SK-N-SH (cell line): ENCODE measurements around the gene PPP4R3C. TPM values are rescaled to one million over a fixed set of nuclear protein-coding genes. Genes with fewer than 3 reads are reported as not detected.
"Not testable (repeated sequence)": the region's sequence is repeated elsewhere in the genome, so short reads cannot be mapped to it uniquely, and the experiment has no call there.

Source experiments
- CTCF ChIA-PET: fragments of 300-600, 350-600 bp; formaldehyde crosslinking; extraction: SDS; loops from one replicate; lab custom pipeline; 2021; lab: Yijun Ruan, JAX
- POLR2A ChIA-PET: fragments of 350-600 bp; sonication (Branson Sonifier 250); formaldehyde crosslinking; extraction: SDS; loops from one replicate; lab custom pipeline; 2020; ENCODE audit warnings: antibody characterized with exemption, inconsistent platforms; lab: Yijun Ruan, JAX
- DNase-seq: peaks from one replicate; pipeline ENCODE4 v3.0.0; 2012
- H2AFZ ChIP-seq: fragments of 200-600 bp; sonication (generic); 2 replicates; pipeline ENCODE4 v1.8.1; 2016; ENCODE audit warnings: antibody characterized with exemption, mild to moderate bottlenecking, low read depth
- H3F3A ChIP-seq: fragments of 200-600 bp; sonication (generic); replicated peaks from 2 replicates; pipeline ENCODE3; 2016; ENCODE audit warnings: antibody characterized with exemption, mild to moderate bottlenecking; ENCODE audit not compliant: insufficient read depth
- H3K27ac ChIP-seq, 2 experiments: fragments of 200-500 bp in 1 of 2; fragments of 200-600 bp in 1 of 2; sonication (Bioruptor generic) in 1 of 2; sonication (generic), shearing (Covaris generic) in 1 of 2; 2 replicates each; pipeline versions ENCODE4 v1.5.1 to v1.6.1; 2014 to 2016; ENCODE audit warnings: low read depth in 2 of 2, inconsistent platforms in 1 of 2, low read length in 1 of 2, mild to moderate bottlenecking in 1 of 2, mixed read lengths in 1 of 2
- H3K27me3 ChIP-seq: fragments of 200-600 bp; sonication (generic), shearing (Covaris generic); 2 replicates; pipeline ENCODE4 v1.6.1; 2016; ENCODE audit warnings: mixed run types; ENCODE audit not compliant: insufficient read depth
- H3K36me3 ChIP-seq, 2 experiments: fragments of 200-500 bp in 1 of 2; fragments of 200-600 bp in 1 of 2; sonication (Bioruptor generic) in 1 of 2; sonication (generic) in 1 of 2; replicated peaks in 1 of 2; 2 replicates each; pipeline versions ENCODE3 to v1.5.1; 2014 to 2016; ENCODE audit warnings: low read length in 1 of 2, mild to moderate bottlenecking in 1 of 2; ENCODE audit not compliant: insufficient read depth in 2 of 2, control insufficient read depth in 1 of 2
- H3K4me1 ChIP-seq, 2 experiments: fragments of 200-500 bp in 1 of 2; fragments of 200-600 bp in 1 of 2; sonication (Bioruptor generic) in 1 of 2; sonication (generic), shearing (Covaris generic) in 1 of 2; 2 replicates each; pipeline versions ENCODE4 v1.5.1 to v1.6.1; 2014 to 2016; ENCODE audit warnings: low read depth in 1 of 2, low read length in 1 of 2, mixed run types in 1 of 2; ENCODE audit not compliant: insufficient read depth in 2 of 2, control insufficient read depth in 1 of 2
- H3K4me2 ChIP-seq: fragments of 200-600 bp; sonication (generic), shearing (Covaris generic); 2 replicates; pipeline ENCODE4 v1.6.1; 2017; ENCODE audit warnings: mixed run types
- H3K4me3 ChIP-seq, 2 experiments: fragments of 200-500 bp in 1 of 2; fragments of 200-600 bp in 1 of 2; sonication (Bioruptor generic) in 1 of 2; sonication (generic), shearing (Covaris generic) in 1 of 2; 2 replicates each; pipeline versions ENCODE4 v1.5.1 to v1.8.1; 2014 to 2016; ENCODE audit warnings: low read depth in 2 of 2, inconsistent platforms in 1 of 2, low read length in 1 of 2, mild to moderate bottlenecking in 1 of 2, mixed read lengths in 1 of 2, moderate library complexity in 1 of 2
- H3K79me2 ChIP-seq: fragments of 200-600 bp; sonication (generic); 2 replicates; pipeline ENCODE4 v1.8.1; 2017; ENCODE audit warnings: mild to moderate bottlenecking; ENCODE audit not compliant: insufficient read depth
- H3K9ac ChIP-seq: fragments of 200-600 bp; sonication (generic); 2 replicates; pipeline ENCODE4 v1.6.1; 2017; ENCODE audit warnings: mixed run types
- H3K9me2 ChIP-seq: fragments of 200-600 bp; sonication (generic); 2 replicates; pipeline ENCODE4 v1.6.1; 2017; ENCODE audit warnings: mixed run types
- H3K9me3 ChIP-seq: fragments of 200-600 bp; sonication (generic); 2 replicates; pipeline ENCODE4 v1.6.1; 2017; ENCODE audit warnings: mixed run types, mild to moderate bottlenecking, moderate library complexity
- H4K20me1 ChIP-seq: fragments of 200-600 bp; sonication (generic); 2 replicates; pipeline ENCODE4 v1.6.1; 2017; ENCODE audit warnings: mild to moderate bottlenecking, mixed run types; ENCODE audit not compliant: insufficient read depth
- GABPA ChIP-seq: IDR thresholded peaks from 2 replicates; pipeline ENCODE4 v1.4.0; 2012; ENCODE audit warnings: low read depth, mild to moderate bottlenecking
- TCF12 ChIP-seq: IDR thresholded peaks from 2 replicates; pipeline ENCODE4 v1.4.0; 2012
- WGBS: methylation state at CpG from one replicate; pipeline ENCODE4 v1.1.6; 2017; ENCODE audit warnings: low lambda C conversion rate; 5-methylcytosine and 5-hydroxymethylcytosine counted together
- polyA plus RNA-seq, 3 experiments: library from polyadenylated mRNA; depleted of rRNA; stranded (reverse); fragments of >200 nt; gene quantifications; 2 replicates each; pipeline ENCODE4 v1.2.3, GENCODE V29; 2012
- TF ChIP-seq, protein P1 (sequence below): IDR thresholded peaks from 2 replicates; pipeline ENCODE4 v1.4.0; 2012; ENCODE audit warnings: low read depth, borderline replicate concordance
- TF ChIP-seq, protein P2 (sequence below): fragments of 150-350 bp; IDR thresholded peaks from 2 replicates; pipeline ENCODE4 v1.6.1; 2017; ENCODE audit warnings: antibody characterized with exemption, low read length, low read depth, borderline replicate concordance

PPP4R3C gene
- polyA plus RNA-seq, 1 of the 3 experiments (the other 2 are of a cell fraction) = 0.02 TPM

GRCh38 chrX:27465036-27465435 lies 1.9 kb upstream of the PPP4R3C start:
- H3K4me3 ChIP-seq = no peak overlapping the region
- POLR2A ChIA-PET = no interaction called here
- H3K4me1 ChIP-seq = no peaks in the 10 kb centered on the region
- H3K9ac ChIP-seq = no peak overlapping the region
- H3K36me3 ChIP-seq = no peaks in the 10 kb centered on the region
- H3K9me2 ChIP-seq = no peaks in the 10 kb centered on the region
- no peak overlapping the region for H3K27ac ChIP-seq
- CTCF ChIA-PET = no interaction called here
- H3K9me3 ChIP-seq = no peaks in the 10 kb centered on the region
- DNase-seq = no peak
- H2AFZ ChIP-seq = no peak overlapping the region
- no peak overlapping the region for H3K4me2 ChIP-seq
- TF ChIP-seq, protein P1, sequence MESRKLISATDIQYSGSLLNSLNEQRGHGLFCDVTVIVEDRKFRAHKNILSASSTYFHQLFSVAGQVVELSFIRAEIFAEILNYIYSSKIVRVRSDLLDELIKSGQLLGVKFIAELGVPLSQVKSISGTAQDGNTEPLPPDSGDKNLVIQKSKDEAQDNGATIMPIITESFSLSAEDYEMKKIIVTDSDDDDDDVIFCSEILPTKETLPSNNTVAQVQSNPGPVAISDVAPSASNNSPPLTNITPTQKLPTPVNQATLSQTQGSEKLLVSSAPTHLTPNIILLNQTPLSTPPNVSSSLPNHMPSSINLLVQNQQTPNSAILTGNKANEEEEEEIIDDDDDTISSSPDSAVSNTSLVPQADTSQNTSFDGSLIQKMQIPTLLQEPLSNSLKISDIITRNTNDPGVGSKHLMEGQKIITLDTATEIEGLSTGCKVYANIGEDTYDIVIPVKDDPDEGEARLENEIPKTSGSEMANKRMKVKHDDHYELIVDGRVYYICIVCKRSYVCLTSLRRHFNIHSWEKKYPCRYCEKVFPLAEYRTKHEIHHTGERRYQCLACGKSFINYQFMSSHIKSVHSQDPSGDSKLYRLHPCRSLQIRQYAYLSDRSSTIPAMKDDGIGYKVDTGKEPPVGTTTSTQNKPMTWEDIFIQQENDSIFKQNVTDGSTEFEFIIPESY = no peak
- TF ChIP-seq TCF12 (no peak), GABPA (no peak)
- TF ChIP-seq, protein P2, sequence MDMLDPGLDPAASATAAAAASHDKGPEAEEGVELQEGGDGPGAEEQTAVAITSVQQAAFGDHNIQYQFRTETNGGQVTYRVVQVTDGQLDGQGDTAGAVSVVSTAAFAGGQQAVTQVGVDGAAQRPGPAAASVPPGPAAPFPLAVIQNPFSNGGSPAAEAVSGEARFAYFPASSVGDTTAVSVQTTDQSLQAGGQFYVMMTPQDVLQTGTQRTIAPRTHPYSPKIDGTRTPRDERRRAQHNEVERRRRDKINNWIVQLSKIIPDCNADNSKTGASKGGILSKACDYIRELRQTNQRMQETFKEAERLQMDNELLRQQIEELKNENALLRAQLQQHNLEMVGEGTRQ = no peak
- no peaks in the 10 kb centered on the region for H3F3A ChIP-seq
- no peaks in the 10 kb centered on the region for H4K20me1 ChIP-seq
- no peaks in the 10 kb centered on the region for H3K27me3 ChIP-seq
- no peaks in the 10 kb centered on the region for H3K79me2 ChIP-seq

GRCh38 chrX:27459129-27459528 lies 4.0 kb downstream of the PPP4R3C start:
- H3K79me2 ChIP-seq, H3K9me3 ChIP-seq, H3K36me3 ChIP-seq, H3K27ac ChIP-seq, H4K20me1 ChIP-seq, H3K4me2 ChIP-seq, CTCF ChIA-PET, H3K4me3 ChIP-seq, POLR2A ChIA-PET, H3K9ac ChIP-seq, H3K9me2 ChIP-seq, H3K27me3 ChIP-seq, H2AFZ ChIP-seq, H3F3A ChIP-seq, DNase-seq, H3K4me1 ChIP-seq: not testable (repeated sequence)
- WGBS = 2% methylated on average over 5 of the region's 5 CpGs

DNA sequence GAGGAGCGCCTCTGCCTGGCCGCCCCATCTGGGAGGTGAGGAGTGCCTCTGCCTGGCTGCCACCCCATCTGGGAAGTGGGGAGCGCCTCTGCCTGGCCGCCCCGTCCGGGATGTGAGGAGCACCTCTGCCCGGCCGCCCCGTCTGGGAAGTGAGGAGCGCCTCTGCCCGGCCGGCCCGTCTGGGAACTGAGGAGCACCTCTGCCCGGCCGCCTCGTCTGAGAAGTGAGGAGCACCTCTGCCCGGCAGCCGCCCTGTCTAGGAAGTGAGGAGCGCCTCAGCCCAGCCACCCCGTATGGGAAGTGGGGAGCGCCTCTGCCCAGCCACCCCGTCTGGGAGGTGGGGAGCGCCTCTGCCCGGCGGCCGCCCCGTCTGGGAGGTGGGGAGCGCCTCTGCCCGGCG lies 4.6 kb downstream of the PPP4R3C start:
- H3K4me3 ChIP-seq, H4K20me1 ChIP-seq, CTCF ChIA-PET, H3K9ac ChIP-seq, H3K27ac ChIP-seq, H3K4me1 ChIP-seq, H3K36me3 ChIP-seq, DNase-seq, H3K9me2 ChIP-seq, POLR2A ChIA-PET, H3K27me3 ChIP-seq, H3F3A ChIP-seq, H2AFZ ChIP-seq, H3K9me3 ChIP-seq, H3K79me2 ChIP-seq, H3K4me2 ChIP-seq: not testable (repeated sequence)
- 57% methylated on average over 9 of the region's 30 CpGs for WGBS
